Heart left ventricle (tissue), 16 donors: ENCODE results near the gene KCNQ1. TPM values are rescaled to one million over a fixed set of nuclear protein-coding genes. Genes with fewer than 3 reads are reported as not detected.

ENCODE experiments used
- ATAC-seq, 4 donors: fragments of 200-7000 bp; cut with Tn5 transposase; one replicate each; pipeline ENCODE4 v1.9.1; 2020 to 2022; ENCODE audit warnings: moderate library complexity in 4 of 4, mild to moderate bottlenecking in 3 of 4, moderate number of reproducible peaks in 1 of 4
- DNase-seq, 5 donors: peaks; one replicate each; pipeline ENCODE4 v3.0.0-alpha.2; 2020
- H3K27ac ChIP-seq, 12 donors: fragments of 200-600 bp; sonication (generic) in 4 of 12; one replicate each; pipeline versions ENCODE4 v1.5.0 to v1.8.0; 2016 to 2022; ENCODE audit warnings: mild to moderate bottlenecking in 2 of 12
- H3K27me3 ChIP-seq, 9 donors: fragments of 200-600 bp; sonication (generic) in 2 of 9; one replicate each; pipeline versions ENCODE4 v1.5.1 to v1.8.0; 2016 to 2022; ENCODE audit warnings: mild to moderate bottlenecking in 3 of 9
- H3K36me3 ChIP-seq, 9 donors: fragments of 200-600 bp; sonication (generic) in 2 of 9; one replicate each; pipeline versions ENCODE4 v1.5.0 to v1.8.0; 2018 to 2022; ENCODE audit warnings: mild to moderate bottlenecking in 2 of 9
- H3K4me1 ChIP-seq, 12 donors: fragments of 200-600 bp; sonication (generic) in 4 of 12; one replicate each; pipeline versions ENCODE4 v1.5.0 to v1.8.0; 2016 to 2022; ENCODE audit warnings: mild to moderate bottlenecking in 3 of 12
- H3K4me3 ChIP-seq, 12 donors: fragments of 200-600 bp; sonication (generic) in 4 of 12; one replicate each; pipeline versions ENCODE4 v1.5.0 to v1.8.0; 2017 to 2022; ENCODE audit warnings: mild to moderate bottlenecking in 9 of 12, moderate library complexity in 4 of 12
- H3K9me3 ChIP-seq, 12 donors: fragments of 200-600 bp; sonication (generic) in 4 of 12; one replicate each; pipeline versions ENCODE4 v1.5.0 to v1.8.0; 2016 to 2022; ENCODE audit warnings: mild to moderate bottlenecking in 1 of 12
- CTCF ChIP-seq, 12 donors: fragments of 200-600 bp; sonication (generic) in 4 of 12; IDR thresholded peaks; one replicate each; pipeline versions ENCODE4 v1.5.0 to v1.8.0; 2018 to 2022; ENCODE audit warnings: antibody characterized with exemption in 12 of 12, mild to moderate bottlenecking in 5 of 12
- POLR2A ChIP-seq, 2 donors: fragments of 450-650 bp; IDR thresholded peaks; one replicate each; pipeline ENCODE4 v1.6.1; 2017; ENCODE audit warnings: antibody characterized with exemption in 2 of 2, mild to moderate bottlenecking in 2 of 2, moderate library complexity in 2 of 2
- WGBS, 4 donors: extraction: QIAGEN DNeasy Blood & Tissue Kit in 2 of 4; methylation state at CpG; one replicate each; pipeline versions ENCODE4 v1.1.5 to v1.1.7; 2013 to 2018; 5-methylcytosine and 5-hydroxymethylcytosine counted together
- intact Hi-C, 10 donors: fragments of 100-400 bp; cut with DNase I; formaldehyde crosslinking; loops; one replicate each; pipeline versions ENCODE4 v1.11.1 to v1.14.2; 2022
- polyA plus RNA-seq, 2 donors: library from polyadenylated mRNA; stranded (reverse); fragments of 200-250 nt; gene quantifications; one replicate each; pipeline ENCODE4 v1.2.3, GENCODE V29; 2013
- total RNA-seq, 9 donors: library from RNA; depleted of rRNA in 2 of 9; stranded (reverse); fragments of >200 nt in 2 of 9; fragmentation: NEBNext Ultra II Directional in 3 of 9; extraction: Animal tissue kit (Norgen Biotek cat#: 25700) in 3 of 9; gene quantifications; one replicate each; pipeline versions ENCODE4 v1.1.0 to v1.2.4, GENCODE V29; 2016 to 2023
- donor health status: ischemic (EF 13 %, LVEDD 7.1; RV severe dilation, severe dysfunction).
- donor health status: healthy with polysubstance abuse.
- donor health status: DM: no; HTN: yes; CAD: no.
- donor health status: DM: no; HTN: no; CAD: no.
- donor health status: ischemic (EF 25% LVEDD 6.9; RV normal size, moderate dysfunction).
- donor health status: ischemic (EF 25% LVEDD 5.7; RV mildly dilated, moderate dysfunction).
- donor health status: healthy.
- donor health status: DM: yes; HTN: yes; CAD: no.
- donor health status: ischemic (EF 35%, LVEDD 5.7; RV mildly dilated, moderate dysfunction).
- donor health status: nonischemic (EF 11% LVEDD 7.7; RV severe dilation, severe dysfunction).
- donor health status: DM: yes; HTN: yes; CAD: no.
- donor health status: PGD.
- donor health status: ischemic (EF 29% LVEDD 5.4; RV normal size, mild dysfunction).
- donor health status: nonischemic (EF 23%, LVEDD 6.1; RV moderate dilation, normal function).

KCNQ1 gene
- total and polyA plus RNA-seq, 11 donors = 18.6 to 42.4 (median 31.4) TPM

DNA sequence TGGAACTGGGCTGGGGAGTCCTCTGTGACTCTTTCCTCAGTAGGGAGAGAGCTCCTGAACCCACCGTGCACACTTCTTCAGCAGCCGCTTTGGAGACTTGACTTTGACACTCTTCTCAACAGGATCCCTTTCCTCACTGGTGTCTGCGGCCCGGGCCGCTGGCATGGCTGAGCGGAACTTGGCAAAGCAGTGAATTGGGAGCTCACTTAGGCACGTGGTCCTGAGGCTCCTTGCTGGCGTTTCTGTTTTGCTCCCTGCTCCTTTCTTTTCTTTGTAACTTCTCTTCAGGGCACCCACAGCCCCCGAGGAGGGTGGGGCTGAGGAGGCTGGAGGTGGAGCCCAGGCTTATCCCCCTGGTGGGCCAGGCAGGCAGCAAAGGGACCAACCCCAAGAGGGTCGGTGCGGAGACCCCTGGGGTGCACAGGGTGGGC is 263.4 kb downstream of the KCNQ1 start:
- H3K27ac ChIP-seq = peak overlapping the region in 8 of 12 donors; percentile 8 to 84 (median 54)
- TF ChIP-seq CTCF (IDR thresholded peaks at IDR 0.05) (no peak), POLR2A (IDR thresholded peaks at IDR 0.05) (no peak)
- no peaks in the 10 kb centered on the region for H3K27me3 ChIP-seq
- no peaks in the 10 kb centered on the region for H3K36me3 ChIP-seq
- H3K9me3 ChIP-seq = peaks cover 0 to 14% (median 2%) of the 10 kb centered on the region in 12 donors
- WGBS, 4 donors = 54 to 72% (median 68%) methylated on average over 11 of the region's 11 CpGs
- intact Hi-C loops = no loop called here
- peak; percentile 30 to 56 (median 42) for ATAC-seq
- DNase-seq = peak in 1 of 5 donors; percentile 62
- H3K4me3 ChIP-seq = peak overlapping the region in 1 of 12 donors; percentile 22
- peaks cover 0 to 22% (median 3%) of the 10 kb centered on the region in 12 donors for H3K4me1 ChIP-seq

DNA sequence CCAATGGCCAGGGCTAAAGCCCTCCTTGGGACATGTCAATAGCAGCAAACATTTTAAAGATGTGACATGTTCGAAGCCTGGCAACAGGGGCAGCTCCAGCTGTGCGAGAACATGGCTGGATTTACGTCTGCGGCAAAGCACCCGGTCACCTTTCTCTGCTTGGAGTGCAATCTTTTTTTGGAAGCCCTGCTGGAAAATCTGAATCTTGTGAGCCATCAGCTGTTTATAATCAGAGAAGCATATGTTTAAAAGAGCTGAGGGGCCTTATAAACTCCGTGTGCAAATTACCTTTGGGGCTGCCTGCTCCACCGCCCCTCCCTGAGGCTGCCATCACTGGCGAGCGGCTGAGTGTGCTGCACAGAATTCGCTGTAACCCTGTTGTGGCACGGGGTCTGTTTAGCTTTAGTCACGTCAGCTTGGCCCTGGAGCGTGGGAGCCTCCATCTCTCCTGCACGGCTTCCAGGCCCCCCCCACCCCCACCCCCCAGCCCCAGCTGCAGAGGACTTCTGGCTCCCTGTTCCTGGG is 264.0 kb downstream of the KCNQ1 start:
- Histone ChIP-seq H3K4me1 (peaks cover 0 to 19% (median 1%) of the 10 kb centered on the region in 12 donors), H3K9me3 (peaks cover 0 to 14% (median 2%) of the 10 kb centered on the region in 12 donors), H3K27ac (peak overlapping the region in 6 of 12 donors; percentile 27 to 84 (median 64)), H3K27me3 (no peaks in the 10 kb centered on the region), H3K4me3 (peak overlapping the region in 4 of 12 donors; percentile 6 to 24 (median 18)), H3K36me3 (no peaks in the 10 kb centered on the region)
- ATAC-seq (peak; percentile 6 to 50 (median 32)), DNase-seq (peak in 2 of 5 donors; percentile 23 to 65)
- 34 to 72% (median 66%) methylated on average over 10 to 14 of the region's 14 CpGs for WGBS, 4 donors
- intact Hi-C loops = no loop called here
- TF ChIP-seq POLR2A (IDR thresholded peaks at IDR 0.05) (no peak), CTCF (IDR thresholded peaks at IDR 0.05) (no peak)

DNA sequence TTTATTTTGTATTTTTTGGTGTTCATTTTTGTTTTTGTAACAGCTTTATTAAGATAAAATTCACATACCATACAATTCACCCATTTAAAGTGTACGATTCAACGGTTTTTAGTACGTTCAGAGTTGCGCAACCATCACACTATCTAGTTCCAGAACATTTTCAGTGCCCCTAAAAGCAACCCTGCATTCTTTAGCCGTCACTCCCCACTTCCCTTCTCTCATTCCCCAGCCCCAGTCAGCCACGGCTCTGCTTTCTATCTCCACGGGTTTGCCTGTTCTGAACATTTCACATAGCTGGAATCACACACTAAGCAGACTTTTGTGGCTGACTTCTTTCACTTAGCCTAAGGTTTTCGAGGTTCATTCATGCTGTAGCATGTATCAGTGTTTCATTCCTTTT is 264.6 kb downstream of the KCNQ1 start:
- ATAC-seq = peak in 1 of 4 donors; percentile 7
- intact Hi-C loops = no loop called here
- Histone ChIP-seq H3K27ac (peak overlapping the region in 3 of 12 donors; percentile 20 to 84 (median 72)), H3K4me1 (peaks cover 0 to 18% (median 0%) of the 10 kb centered on the region in 12 donors), H3K9me3 (peaks cover 0 to 14% (median 2%) of the 10 kb centered on the region in 12 donors), H3K4me3 (peak overlapping the region in 3 of 12 donors; percentile 17 to 24 (median 19)), H3K27me3 (no peaks in the 10 kb centered on the region), H3K36me3 (no peaks in the 10 kb centered on the region)
- TF ChIP-seq POLR2A (IDR thresholded peaks at IDR 0.05) = no peak
- no peak for TF ChIP-seq CTCF (IDR thresholded peaks at IDR 0.05)
- DNase-seq = no peak
- WGBS, 4 donors = 56 to 68% (median 59%) methylated on average over 8 of the region's 8 CpGs

DNA sequence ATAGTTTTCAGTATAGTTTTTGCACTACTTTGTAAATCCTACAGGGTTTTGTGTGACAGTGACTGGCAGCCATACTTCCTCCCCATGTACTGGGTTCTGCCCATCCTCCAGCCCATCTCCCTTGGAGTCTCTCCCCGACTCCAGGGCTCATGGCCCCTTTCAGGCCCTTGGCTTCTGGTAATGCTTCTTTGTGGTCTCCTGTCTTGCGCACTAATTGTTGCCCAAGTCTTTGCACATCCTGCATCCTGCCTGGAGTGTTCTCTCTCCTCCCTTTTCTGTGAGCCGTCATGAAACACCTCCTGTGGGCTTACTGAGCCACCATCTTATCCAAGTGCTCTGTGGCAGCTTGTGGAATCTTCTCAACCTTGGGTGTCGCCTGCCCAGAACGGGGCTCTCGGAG is 266.4 kb downstream of the KCNQ1 start:
- Histone ChIP-seq H3K36me3 (no peaks in the 10 kb centered on the region), H3K4me3 (no peak overlapping the region), H3K27ac (no peak overlapping the region), H3K9me3 (peaks cover 0 to 13% (median 1%) of the 10 kb centered on the region in 12 donors), H3K4me1 (peaks cover 0 to 22% (median 3%) of the 10 kb centered on the region in 12 donors), H3K27me3 (no peaks in the 10 kb centered on the region)
- TF ChIP-seq POLR2A (IDR thresholded peaks at IDR 0.05) (no peak), CTCF (IDR thresholded peaks at IDR 0.05) (no peak)
- no peak for ATAC-seq
- 91 to 97% (median 95%) methylated on average over 6 of the region's 6 CpGs for WGBS, 4 donors
- intact Hi-C loops = no loop called here
- DNase-seq = peak in 1 of 5 donors; percentile 17
